GM12872 (cell line): Measurements from ENCODE around the gene FMNL2.

Experiments used
- CTCF ChIP-seq: IDR thresholded peaks from 3 replicates; pipeline ENCODE4 v1.5.1; 2011; ENCODE audit warnings: low read depth, mild to moderate bottlenecking, low read length, moderate library complexity; ENCODE audit not compliant: insufficient read depth

Gene FMNL2

GRCh38 chr2:152415231-152415642, 80.3 kb downstream of the FMNL2 start:
- no peak for TF ChIP-seq CTCF

GRCh38 chr2:152415796-152416195, 80.8 kb downstream of the FMNL2 start:
- no peak for TF ChIP-seq CTCF

GRCh38 chr2:152418688-152419087, 83.7 kb downstream of the FMNL2 start:
- TF ChIP-seq CTCF, result no peak

- TF ChIP-seq CTCF, result no peak
These were observed 85.0 kb downstream of the FMNL2 start for GRCh38 chr2:152419944-152420343.

- TF ChIP-seq CTCF, result no peak
These were observed 85.4 kb downstream of the FMNL2 start for GRCh38 chr2:152420363-152420762.

GRCh38 chr2:152420936-152421335, 86.0 kb downstream of the FMNL2 start:
- TF ChIP-seq CTCF, result no peak

- no peak for TF ChIP-seq CTCF
These were observed 86.8 kb downstream of the FMNL2 start for GRCh38 chr2:152421521-152422370.
